22Rv1 (cell line): Measurements from ENCODE around the gene ALDH1A3.

Source experiments
- H3K27ac ChIP-seq: fragments of 450-650 bp; 2 replicates; pipeline ENCODE4 v1.5.1; 2017
- ZFX ChIP-seq: fragments of 450-650 bp; IDR thresholded peaks from 2 replicates; pipeline ENCODE4 v1.6.1; 2017; ENCODE audit warnings: antibody characterized with exemption, borderline replicate concordance
- TF ChIP-seq, protein P1 (sequence below): fragments of 450-650 bp; IDR thresholded peaks from 2 replicates; pipeline ENCODE4 v1.5.1; 2017; ENCODE audit warnings: mild to moderate bottlenecking

ALDH1A3 gene

DNA sequence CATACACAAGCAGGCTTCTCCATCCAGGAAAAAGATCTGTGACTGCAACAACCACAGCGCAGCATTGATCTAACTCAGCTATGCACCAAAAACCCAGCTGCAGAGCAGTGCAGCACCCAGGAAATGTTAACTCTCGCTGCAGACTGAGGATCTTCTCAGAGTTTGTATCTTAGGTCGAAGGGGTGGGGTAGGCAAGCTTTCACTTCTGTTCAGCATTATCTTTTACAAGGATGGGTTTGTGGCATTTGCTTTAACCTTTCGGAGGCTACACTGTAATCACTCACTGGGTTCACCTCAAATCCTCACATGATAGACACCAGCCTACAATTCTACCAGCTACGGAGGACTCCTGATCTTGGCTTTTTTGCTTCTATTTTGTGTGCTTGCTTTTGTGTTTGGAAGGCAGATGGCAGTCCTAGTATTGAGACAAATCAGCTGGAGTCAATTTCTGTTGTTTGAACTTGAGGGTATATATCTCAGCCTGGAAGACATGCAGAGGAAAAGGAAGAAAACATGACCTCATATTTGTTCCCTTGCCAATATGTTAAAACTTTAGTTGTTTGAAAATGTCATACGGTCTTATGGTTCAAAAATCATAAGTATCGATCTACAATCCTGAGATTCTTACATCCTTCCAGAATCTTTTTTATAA lies 64.7 kb downstream of the ALDH1A3 start:
- no peak overlapping the region for H3K27ac ChIP-seq
- TF ChIP-seq, protein P1, sequence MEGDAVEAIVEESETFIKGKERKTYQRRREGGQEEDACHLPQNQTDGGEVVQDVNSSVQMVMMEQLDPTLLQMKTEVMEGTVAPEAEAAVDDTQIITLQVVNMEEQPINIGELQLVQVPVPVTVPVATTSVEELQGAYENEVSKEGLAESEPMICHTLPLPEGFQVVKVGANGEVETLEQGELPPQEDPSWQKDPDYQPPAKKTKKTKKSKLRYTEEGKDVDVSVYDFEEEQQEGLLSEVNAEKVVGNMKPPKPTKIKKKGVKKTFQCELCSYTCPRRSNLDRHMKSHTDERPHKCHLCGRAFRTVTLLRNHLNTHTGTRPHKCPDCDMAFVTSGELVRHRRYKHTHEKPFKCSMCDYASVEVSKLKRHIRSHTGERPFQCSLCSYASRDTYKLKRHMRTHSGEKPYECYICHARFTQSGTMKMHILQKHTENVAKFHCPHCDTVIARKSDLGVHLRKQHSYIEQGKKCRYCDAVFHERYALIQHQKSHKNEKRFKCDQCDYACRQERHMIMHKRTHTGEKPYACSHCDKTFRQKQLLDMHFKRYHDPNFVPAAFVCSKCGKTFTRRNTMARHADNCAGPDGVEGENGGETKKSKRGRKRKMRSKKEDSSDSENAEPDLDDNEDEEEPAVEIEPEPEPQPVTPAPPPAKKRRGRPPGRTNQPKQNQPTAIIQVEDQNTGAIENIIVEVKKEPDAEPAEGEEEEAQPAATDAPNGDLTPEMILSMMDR, result no peak
- TF ChIP-seq ZFX, result no peak

- H3K27ac ChIP-seq, result no peak overlapping the region
- TF ChIP-seq, protein P1, result no peak
- no peak for TF ChIP-seq ZFX
Observed at GRCh38 chr15:100944986-100945385, 65.4 kb downstream of the ALDH1A3 start.

DNA sequence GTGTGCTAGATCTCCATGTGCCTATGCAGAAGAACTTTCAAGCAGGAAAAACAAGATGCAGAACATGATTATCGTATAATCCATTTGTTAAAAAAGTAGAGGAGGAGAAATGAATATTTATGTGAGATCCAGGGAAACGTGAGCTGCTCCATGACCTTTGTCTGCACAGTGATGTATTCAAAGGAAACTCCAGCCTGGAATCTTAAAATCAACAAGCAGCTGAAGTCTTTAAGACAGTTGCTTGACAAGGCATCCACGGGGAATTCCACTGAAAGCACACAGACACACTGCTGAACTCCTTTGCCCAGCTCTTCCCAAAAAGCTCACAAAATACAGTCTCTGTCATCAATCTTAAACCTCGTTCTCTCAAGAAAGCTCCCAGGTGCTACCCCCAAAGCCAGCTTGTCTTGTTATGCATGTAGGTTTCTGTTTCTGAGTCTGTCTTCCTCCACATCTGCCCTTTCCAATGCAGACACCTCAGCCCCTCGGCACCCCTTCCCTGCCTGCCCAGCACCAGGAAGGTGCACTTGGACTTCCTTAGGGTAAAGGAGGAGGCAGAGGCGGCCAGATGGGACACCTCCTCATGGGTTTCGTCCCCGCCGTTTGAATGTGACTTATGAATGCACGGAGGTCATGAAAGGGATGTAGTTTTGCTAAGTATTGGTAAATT lies 68.3 kb downstream of the ALDH1A3 start:
- TF ChIP-seq, protein P1, result no peak
- no peak for TF ChIP-seq ZFX
- H3K27ac ChIP-seq, result no peak overlapping the region

GRCh38 chr15:100948430-100948762 lies 68.8 kb downstream of the ALDH1A3 start:
- no peak overlapping the region for H3K27ac ChIP-seq
- TF ChIP-seq, protein P1, result no peak

- TF ChIP-seq ZFX, result no peak
- TF ChIP-seq, protein P1, result no peak
- H3K27ac ChIP-seq, result no peak overlapping the region
Observed at GRCh38 chr15:100949691-100950090, 70.1 kb downstream of the ALDH1A3 start.

- H3K27ac ChIP-seq, result no peak overlapping the region
- no peak for TF ChIP-seq ZFX
- TF ChIP-seq, protein P1, result no peak
Observed at GRCh38 chr15:100951965-100952364, 72.3 kb downstream of the ALDH1A3 start.

GRCh38 chr15:100952566-100952965 lies 72.9 kb downstream of the ALDH1A3 start:
- TF ChIP-seq ZFX, result no peak
- TF ChIP-seq, protein P1, result no peak
- H3K27ac ChIP-seq, result no peak overlapping the region
